Measurements from ENCODE around the gene EIF4EBP2. TPM values are rescaled to one million over a fixed set of nuclear protein-coding genes. Genes with fewer than 3 reads are reported as not detected.
A peak's percentile ranks its signal among the peaks of the same experiment; 100 is the strongest.

EIF4EBP2 gene
- polyA plus RNA-seq, 1 of the 3 experiments (the other 2 are of a cell fraction) = 9.9 TPM

DNA sequence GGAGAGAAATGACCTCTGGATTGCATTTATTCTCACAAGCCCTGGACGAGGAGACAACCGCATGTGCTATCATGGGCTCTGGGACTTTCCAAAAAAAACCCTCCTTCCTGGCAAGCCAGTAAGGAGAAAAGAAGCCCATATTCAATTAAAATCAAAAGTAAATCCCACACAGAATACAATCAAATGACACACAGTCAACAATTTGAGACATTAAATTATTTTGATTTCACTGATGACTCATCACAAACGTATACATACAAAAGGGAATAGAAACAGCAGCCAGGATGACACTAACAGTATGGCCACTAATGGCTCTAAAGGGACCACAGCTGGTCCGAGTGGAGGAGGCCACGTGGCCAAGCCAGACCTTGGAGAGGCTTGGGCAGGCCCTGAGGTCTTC, 46.4 kb upstream of the EIF4EBP2 start:
- 44% methylated on average over 5 of the region's 5 CpGs for WGBS (ENCODE audit: low lambda C conversion rate)
- Histone ChIP-seq H3K79me2 (ENCODE audit: insufficient read depth) (no peaks in the 10 kb centered on the region), H3K4me3 (ENCODE audit: low read depth in 2 of 2, low read length in 1 of 2) (no peak overlapping the region), H3K36me3 (replicated peaks in 1 of 2; ENCODE audit: control insufficient read depth in 1 of 2, insufficient read depth in 2 of 2, low read length in 1 of 2) (no peaks in the 10 kb centered on the region), H3K9me3 (no peaks in the 10 kb centered on the region), H3K9me2 (no peaks in the 10 kb centered on the region), H3K27ac (ENCODE audit: low read depth in 2 of 2, low read length in 1 of 2) (peak overlapping the region in 1 of 2 experiments; percentile 18; a peak in 1 of 4 replicates), H3K4me1 (ENCODE audit: control insufficient read depth in 1 of 2, insufficient read depth in 2 of 2, low read depth in 1 of 2, low read length in 1 of 2) (peaks cover 0 to 28% of the 10 kb centered on the region in 2 experiments; a peak in 3 of 4 replicates), H3K4me2 (no peak overlapping the region), H3K9ac (no peak overlapping the region), H3K27me3 (ENCODE audit: insufficient read depth) (no peaks in the 10 kb centered on the region), H4K20me1 (ENCODE audit: insufficient read depth) (no peaks in the 10 kb centered on the region), H2AFZ (ENCODE audit: low read depth) (no peak overlapping the region), H3F3A (replicated peaks; ENCODE audit: insufficient read depth) (peaks cover 6% of the 10 kb centered on the region)
- no peak for DNase-seq
- ChIA-PET CTCF (interaction anchor here (0.9 kb wide), 1 partner anchor 136 kb away, joined by 3 read pairs; no protein-coding TSS in a partner anchor), POLR2A (no interaction called here)
- TF ChIP-seq TCF12 (IDR thresholded peaks at IDR 0.05) = 0 out of 2 replicates have a peak, but pooled peaks have one; percentile 7
- no peak for TF ChIP-seq USF1 (IDR thresholded peaks at IDR 0.05; ENCODE audit: borderline replicate concordance, low read depth)

GRCh38 chr10:70358446-70358845, 45.5 kb upstream of the EIF4EBP2 start:
- Histone ChIP-seq H3K27ac (ENCODE audit: low read depth in 2 of 2, low read length in 1 of 2) (no peak overlapping the region), H4K20me1 (ENCODE audit: insufficient read depth) (no peaks in the 10 kb centered on the region), H3K79me2 (ENCODE audit: insufficient read depth) (no peaks in the 10 kb centered on the region), H3K9ac (no peak overlapping the region), H3K9me2 (no peaks in the 10 kb centered on the region), H2AFZ (ENCODE audit: low read depth) (no peak overlapping the region), H3K4me1 (ENCODE audit: control insufficient read depth in 1 of 2, insufficient read depth in 2 of 2, low read depth in 1 of 2, low read length in 1 of 2) (peaks cover 0 to 26% of the 10 kb centered on the region in 2 experiments; a peak in 2 of 4 replicates), H3K4me2 (no peak overlapping the region), H3K27me3 (ENCODE audit: insufficient read depth) (no peaks in the 10 kb centered on the region), H3K4me3 (ENCODE audit: low read depth in 2 of 2, low read length in 1 of 2) (no peak overlapping the region), H3F3A (replicated peaks; ENCODE audit: insufficient read depth) (peaks cover 6% of the 10 kb centered on the region), H3K9me3 (no peaks in the 10 kb centered on the region), H3K36me3 (replicated peaks in 1 of 2; ENCODE audit: control insufficient read depth in 1 of 2, insufficient read depth in 2 of 2, low read length in 1 of 2) (no peaks in the 10 kb centered on the region)
- POLR2A ChIA-PET = no interaction called here
- WGBS (ENCODE audit: low lambda C conversion rate) = 100% methylated on average over 4 of the region's 5 CpGs
- no peak for DNase-seq
- TF ChIP-seq TCF12 (IDR thresholded peaks at IDR 0.05) (no peak), SIN3A (IDR thresholded peaks at IDR 0.05; ENCODE audit: borderline replicate concordance, low read depth, low read length) (no peak), RCOR1 (IDR thresholded peaks at IDR 0.05; ENCODE audit: low read length) (no peak), MXI1 (IDR thresholded peaks at IDR 0.05; ENCODE audit: low read depth, low read length) (no peak), FOXM1 (IDR thresholded peaks at IDR 0.05; ENCODE audit: low read depth) (no peak), TEAD4 (IDR thresholded peaks at IDR 0.05; ENCODE audit: borderline replicate concordance, insufficient read depth) (no peak), JUND (IDR thresholded peaks at IDR 0.05) (no peak), TAF1 (IDR thresholded peaks at IDR 0.05; ENCODE audit: borderline replicate concordance, low read depth, low read length) (no peak), SMC3 (IDR thresholded peaks at IDR 0.05; ENCODE audit: low read depth, low read length) (no peak), RXRA (IDR thresholded peaks at IDR 0.05; ENCODE audit: borderline replicate concordance, low read depth) (no peak), GATA2 (CRISPR knock-in tag; IDR thresholded peaks at IDR 0.05) (no peak), FOSL2 (IDR thresholded peaks at IDR 0.05; ENCODE audit: borderline replicate concordance, low read depth) (no peak), FOXJ3 (CRISPR knock-in tag; IDR thresholded peaks at IDR 0.05) (no peak), NFIC (IDR thresholded peaks at IDR 0.05; ENCODE audit: borderline replicate concordance) (no peak), ELF1 (IDR thresholded peaks at IDR 0.05) (no peak), POLR2AphosphoS5 (IDR thresholded peaks at IDR 0.05; ENCODE audit: low read depth, low read length) (no peak)
- TF ChIP-seq, protein P1, sequence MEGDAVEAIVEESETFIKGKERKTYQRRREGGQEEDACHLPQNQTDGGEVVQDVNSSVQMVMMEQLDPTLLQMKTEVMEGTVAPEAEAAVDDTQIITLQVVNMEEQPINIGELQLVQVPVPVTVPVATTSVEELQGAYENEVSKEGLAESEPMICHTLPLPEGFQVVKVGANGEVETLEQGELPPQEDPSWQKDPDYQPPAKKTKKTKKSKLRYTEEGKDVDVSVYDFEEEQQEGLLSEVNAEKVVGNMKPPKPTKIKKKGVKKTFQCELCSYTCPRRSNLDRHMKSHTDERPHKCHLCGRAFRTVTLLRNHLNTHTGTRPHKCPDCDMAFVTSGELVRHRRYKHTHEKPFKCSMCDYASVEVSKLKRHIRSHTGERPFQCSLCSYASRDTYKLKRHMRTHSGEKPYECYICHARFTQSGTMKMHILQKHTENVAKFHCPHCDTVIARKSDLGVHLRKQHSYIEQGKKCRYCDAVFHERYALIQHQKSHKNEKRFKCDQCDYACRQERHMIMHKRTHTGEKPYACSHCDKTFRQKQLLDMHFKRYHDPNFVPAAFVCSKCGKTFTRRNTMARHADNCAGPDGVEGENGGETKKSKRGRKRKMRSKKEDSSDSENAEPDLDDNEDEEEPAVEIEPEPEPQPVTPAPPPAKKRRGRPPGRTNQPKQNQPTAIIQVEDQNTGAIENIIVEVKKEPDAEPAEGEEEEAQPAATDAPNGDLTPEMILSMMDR (IDR thresholded peaks at IDR 0.05) = no peak
- TF ChIP-seq, protein P2, sequence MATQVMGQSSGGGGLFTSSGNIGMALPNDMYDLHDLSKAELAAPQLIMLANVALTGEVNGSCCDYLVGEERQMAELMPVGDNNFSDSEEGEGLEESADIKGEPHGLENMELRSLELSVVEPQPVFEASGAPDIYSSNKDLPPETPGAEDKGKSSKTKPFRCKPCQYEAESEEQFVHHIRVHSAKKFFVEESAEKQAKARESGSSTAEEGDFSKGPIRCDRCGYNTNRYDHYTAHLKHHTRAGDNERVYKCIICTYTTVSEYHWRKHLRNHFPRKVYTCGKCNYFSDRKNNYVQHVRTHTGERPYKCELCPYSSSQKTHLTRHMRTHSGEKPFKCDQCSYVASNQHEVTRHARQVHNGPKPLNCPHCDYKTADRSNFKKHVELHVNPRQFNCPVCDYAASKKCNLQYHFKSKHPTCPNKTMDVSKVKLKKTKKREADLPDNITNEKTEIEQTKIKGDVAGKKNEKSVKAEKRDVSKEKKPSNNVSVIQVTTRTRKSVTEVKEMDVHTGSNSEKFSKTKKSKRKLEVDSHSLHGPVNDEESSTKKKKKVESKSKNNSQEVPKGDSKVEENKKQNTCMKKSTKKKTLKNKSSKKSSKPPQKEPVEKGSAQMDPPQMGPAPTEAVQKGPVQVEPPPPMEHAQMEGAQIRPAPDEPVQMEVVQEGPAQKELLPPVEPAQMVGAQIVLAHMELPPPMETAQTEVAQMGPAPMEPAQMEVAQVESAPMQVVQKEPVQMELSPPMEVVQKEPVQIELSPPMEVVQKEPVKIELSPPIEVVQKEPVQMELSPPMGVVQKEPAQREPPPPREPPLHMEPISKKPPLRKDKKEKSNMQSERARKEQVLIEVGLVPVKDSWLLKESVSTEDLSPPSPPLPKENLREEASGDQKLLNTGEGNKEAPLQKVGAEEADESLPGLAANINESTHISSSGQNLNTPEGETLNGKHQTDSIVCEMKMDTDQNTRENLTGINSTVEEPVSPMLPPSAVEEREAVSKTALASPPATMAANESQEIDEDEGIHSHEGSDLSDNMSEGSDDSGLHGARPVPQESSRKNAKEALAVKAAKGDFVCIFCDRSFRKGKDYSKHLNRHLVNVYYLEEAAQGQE (IDR thresholded peaks at IDR 0.05; ENCODE audit: low read depth, low read length) = no peak
- TF ChIP-seq, protein P3, sequence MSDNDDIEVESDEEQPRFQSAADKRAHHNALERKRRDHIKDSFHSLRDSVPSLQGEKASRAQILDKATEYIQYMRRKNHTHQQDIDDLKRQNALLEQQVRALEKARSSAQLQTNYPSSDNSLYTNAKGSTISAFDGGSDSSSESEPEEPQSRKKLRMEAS (IDR thresholded peaks at IDR 0.05; ENCODE audit: low read depth) = no peak
- CTCF ChIA-PET = interaction anchor here (0.7 to 1.7 kb wide), 5 partner anchors 10 to 400 kb away, joined by 3 to 5 read pairs (median 3); no protein-coding TSS in a partner anchor
